CD14-positive monocyte (primary cell): ENCODE data around the gene ITM2B. TPM values are rescaled to one million over a fixed set of nuclear protein-coding genes. Genes with fewer than 3 reads are reported as not detected.

ENCODE experiments used
- DNase-seq, 3 donors: peaks; one replicate each; pipeline ENCODE4 v3.0.0-alpha.2; 2011 to 2022
- H2AFZ ChIP-seq: 2 replicates; pipeline ENCODE4 v1.6.0; 2012; ENCODE audit warnings: mild to moderate bottlenecking, low read depth, low read length, inconsistent platforms; ENCODE audit not compliant: insufficient read depth, poor library complexity, severe bottlenecking
- H3K27ac ChIP-seq, 2 donors: 1 replicate in 1 of 2; 2 replicates in 1 of 2; pipeline ENCODE4 v1.5.1; 2012 to 2013; ENCODE audit warnings: low read length in 2 of 2, control low read depth in 1 of 2, inconsistent platforms in 1 of 2, low read depth in 1 of 2, mild to moderate bottlenecking in 1 of 2
- H3K27me3 ChIP-seq, 2 donors: one replicate each; pipeline versions ENCODE4 v1.6.0 to v1.6.1; 2011 to 2013; ENCODE audit warnings: low read length in 2 of 2; ENCODE audit not compliant: control insufficient read depth in 2 of 2, insufficient read depth in 2 of 2
- H3K36me3 ChIP-seq, 2 donors: replicated peaks in 1 of 2; 1 replicate in 1 of 2; 2 replicates in 1 of 2; pipeline versions ENCODE4 v1.5.1 to v1.6.1; 2012 to 2013; ENCODE audit warnings: low read length in 2 of 2, control low read depth in 1 of 2, inconsistent platforms in 1 of 2, mild to moderate bottlenecking in 1 of 2; ENCODE audit not compliant: insufficient read depth in 2 of 2, control insufficient read depth in 1 of 2
- H3K4me1 ChIP-seq, 2 donors: 1 replicate in 1 of 2; 2 replicates in 1 of 2; pipeline versions ENCODE4 v1.5.1 to v1.6.1; 2012 to 2013; ENCODE audit warnings: low read length in 2 of 2, control low read depth in 1 of 2, inconsistent platforms in 1 of 2, mild to moderate bottlenecking in 1 of 2, moderate library complexity in 1 of 2; ENCODE audit not compliant: insufficient read depth in 2 of 2, control insufficient read depth in 1 of 2
- H3K4me2 ChIP-seq: replicated peaks from 2 replicates; pipeline ENCODE3; 2012; ENCODE audit warnings: low read length, moderate library complexity, mild to moderate bottlenecking; ENCODE audit not compliant: poor library complexity, severe bottlenecking; ENCODE audit errors: extremely low read depth
- H3K4me3 ChIP-seq, 3 experiments: fragments of 200-600 bp in 1 of 3; sonication (generic) in 1 of 3; replicated peaks in 1 of 3; 1 replicate in 2 of 3; 2 replicates in 1 of 3; pipeline ENCODE4 v1.5.1; 2011 to 2013; ENCODE audit warnings: low read length in 3 of 3, mild to moderate bottlenecking in 3 of 3, control low read depth in 2 of 3, low read depth in 2 of 3, inconsistent platforms in 1 of 3, moderate library complexity in 1 of 3
- H3K79me2 ChIP-seq: 2 replicates; pipeline ENCODE4 v1.6.0; 2012; ENCODE audit warnings: mild to moderate bottlenecking, control low read depth, inconsistent platforms, low read length, moderate library complexity; ENCODE audit not compliant: insufficient read depth
- H3K9ac ChIP-seq: 2 replicates; pipeline ENCODE4 v1.6.0; 2017; ENCODE audit warnings: low read length, mild to moderate bottlenecking; ENCODE audit not compliant: insufficient read depth, poor library complexity, severe bottlenecking
- H3K9me3 ChIP-seq, 2 donors: replicated peaks in 1 of 2; 1 replicate in 1 of 2; 2 replicates in 1 of 2; pipeline versions ENCODE4 v1.5.1 to v1.6.1; 2012 to 2013; ENCODE audit warnings: low read length in 2 of 2, control low read depth in 1 of 2; ENCODE audit not compliant: control insufficient read depth in 1 of 2, insufficient read depth in 1 of 2
- H4K20me1 ChIP-seq: 2 replicates; pipeline ENCODE4 v1.6.0; 2012; ENCODE audit warnings: mild to moderate bottlenecking, low read length, control low read depth, moderate library complexity; ENCODE audit not compliant: insufficient read depth
- H3K27ac Mint-ChIP-seq, 7 donors: one replicate each; pipeline ENCODE4 v1.8.0; 2020; ENCODE audit warnings: mild to moderate bottlenecking in 7 of 7, mixed read lengths in 7 of 7, moderate library complexity in 6 of 7, inconsistent platforms in 2 of 7
- H3K27me3 Mint-ChIP-seq, 3 donors: one replicate each; pipeline ENCODE4 v1.8.0; 2021 to 2022; ENCODE audit warnings: low read depth in 3 of 3, mild to moderate bottlenecking in 3 of 3, mixed read lengths in 3 of 3, moderate library complexity in 3 of 3, inconsistent platforms in 1 of 3
- H3K36me3 Mint-ChIP-seq, 2 donors: one replicate each; pipeline ENCODE4 v1.8.0; 2020; ENCODE audit warnings: mixed read lengths in 2 of 2, inconsistent platforms in 1 of 2, mild to moderate bottlenecking in 1 of 2
- H3K4me1 Mint-ChIP-seq: one replicate; pipeline ENCODE4 v1.8.0; 2020; ENCODE audit warnings: mild to moderate bottlenecking, mixed read lengths
- H3K4me3 Mint-ChIP-seq, 2 donors: one replicate each; pipeline ENCODE4 v1.8.0; 2020; ENCODE audit warnings: mild to moderate bottlenecking in 2 of 2, mixed read lengths in 2 of 2, moderate library complexity in 1 of 2
- H3K9me3 Mint-ChIP-seq, 7 donors: one replicate each; pipeline ENCODE4 v1.8.0; 2020 to 2022; ENCODE audit warnings: mixed read lengths in 7 of 7, mild to moderate bottlenecking in 6 of 7, moderate library complexity in 6 of 7, inconsistent platforms in 2 of 7
- WGBS: methylation state at CpG from one replicate; pipeline ENCODE4 v1.1.5; 2013; ENCODE audit warnings: missing lambda C conversion rate; ENCODE audit not compliant: insufficient coverage; 5-methylcytosine and 5-hydroxymethylcytosine counted together
- intact Hi-C, 2 donors: fragments of 100-400 bp; cut with micrococcal nuclease; formaldehyde crosslinking; loops; one replicate each; pipeline versions ENCODE4 v1.15.0 to v1.15.1; 2023
- polyA plus RNA-seq, 3 donors: library from polyadenylated mRNA; depleted of rRNA in 1 of 3; unstranded in 2 of 3; stranded (reverse) in 1 of 3; fragments of 300-500 nt in 2 of 3; fragments of >200 nt in 1 of 3; fragmentation: Illumina TruSeq in 2 of 3; gene quantifications; 1 replicate in 2 of 3; 2 replicates in 1 of 3; pipeline ENCODE4 v1.2.3, GENCODE V29; 2012 to 2021
- TF ChIP-seq, protein P1 (sequence below): fragments of 200-600 bp; IDR thresholded peaks from one replicate; pipeline ENCODE4 v1.8.0; 2022; ENCODE audit warnings: antibody characterized with exemption, mild to moderate bottlenecking

ITM2B gene
- polyA plus RNA-seq, 3 donors = 702 to 1,657 (median 1,502) TPM

DNA sequence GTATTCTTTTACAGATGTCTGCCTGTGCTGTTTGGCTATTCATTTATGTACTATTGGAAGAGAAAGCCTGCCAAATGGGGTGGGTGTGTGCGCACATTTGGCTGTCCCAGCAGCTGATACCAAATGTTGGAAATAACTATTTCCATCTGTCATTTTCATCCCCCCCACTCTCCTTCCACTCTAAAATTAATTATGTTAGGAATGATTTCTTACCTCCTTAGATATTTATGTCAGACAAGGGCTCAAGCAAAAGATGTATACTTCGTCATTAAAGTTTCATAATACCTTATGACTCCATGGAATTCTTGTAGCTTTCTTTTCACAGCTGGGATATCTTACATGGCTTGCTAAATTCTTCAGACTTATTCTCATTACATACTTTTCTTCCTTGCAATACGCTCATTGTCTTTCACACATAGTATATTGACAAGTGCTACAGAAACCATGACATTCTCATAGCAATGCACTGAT, 18.6 kb downstream of the ITM2B start:
- peaks cover 0 to 2% (median 0%) of the 10 kb centered on the region in 3 donors for H3K27me3 Mint-ChIP-seq
- intact Hi-C loops = no loop called here
- peaks cover 43 to 53% of the 10 kb centered on the region in 2 donors for H3K36me3 Mint-ChIP-seq
- Histone ChIP-seq H3K4me3 (no peak overlapping the region), H3K4me2 (no peak overlapping the region), H3K9ac (no peak overlapping the region), H2AFZ (no peak overlapping the region), H3K27ac (peak overlapping the region in 1 of 2 donors; percentile 6), H4K20me1 (peaks cover 100% of the 10 kb centered on the region), H3K79me2 (peaks cover 86% of the 10 kb centered on the region), H3K4me1 (no peaks in the 10 kb centered on the region), H3K27me3 (no peaks in the 10 kb centered on the region), H3K9me3 (no peaks in the 10 kb centered on the region), H3K36me3 (peaks cover 30 to 61% of the 10 kb centered on the region in 2 donors)
- H3K27ac Mint-ChIP-seq = no peak overlapping the region
- no CpG with 5 or more reads among the region's 3 CpGs for WGBS
- TF ChIP-seq, protein P1, sequence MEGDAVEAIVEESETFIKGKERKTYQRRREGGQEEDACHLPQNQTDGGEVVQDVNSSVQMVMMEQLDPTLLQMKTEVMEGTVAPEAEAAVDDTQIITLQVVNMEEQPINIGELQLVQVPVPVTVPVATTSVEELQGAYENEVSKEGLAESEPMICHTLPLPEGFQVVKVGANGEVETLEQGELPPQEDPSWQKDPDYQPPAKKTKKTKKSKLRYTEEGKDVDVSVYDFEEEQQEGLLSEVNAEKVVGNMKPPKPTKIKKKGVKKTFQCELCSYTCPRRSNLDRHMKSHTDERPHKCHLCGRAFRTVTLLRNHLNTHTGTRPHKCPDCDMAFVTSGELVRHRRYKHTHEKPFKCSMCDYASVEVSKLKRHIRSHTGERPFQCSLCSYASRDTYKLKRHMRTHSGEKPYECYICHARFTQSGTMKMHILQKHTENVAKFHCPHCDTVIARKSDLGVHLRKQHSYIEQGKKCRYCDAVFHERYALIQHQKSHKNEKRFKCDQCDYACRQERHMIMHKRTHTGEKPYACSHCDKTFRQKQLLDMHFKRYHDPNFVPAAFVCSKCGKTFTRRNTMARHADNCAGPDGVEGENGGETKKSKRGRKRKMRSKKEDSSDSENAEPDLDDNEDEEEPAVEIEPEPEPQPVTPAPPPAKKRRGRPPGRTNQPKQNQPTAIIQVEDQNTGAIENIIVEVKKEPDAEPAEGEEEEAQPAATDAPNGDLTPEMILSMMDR = no peak
- DNase-seq = no peak
- no peaks in the 10 kb centered on the region for H3K9me3 Mint-ChIP-seq
- no peak overlapping the region for H3K4me3 Mint-ChIP-seq
- H3K4me1 Mint-ChIP-seq = peaks cover 9% of the 10 kb centered on the region

DNA sequence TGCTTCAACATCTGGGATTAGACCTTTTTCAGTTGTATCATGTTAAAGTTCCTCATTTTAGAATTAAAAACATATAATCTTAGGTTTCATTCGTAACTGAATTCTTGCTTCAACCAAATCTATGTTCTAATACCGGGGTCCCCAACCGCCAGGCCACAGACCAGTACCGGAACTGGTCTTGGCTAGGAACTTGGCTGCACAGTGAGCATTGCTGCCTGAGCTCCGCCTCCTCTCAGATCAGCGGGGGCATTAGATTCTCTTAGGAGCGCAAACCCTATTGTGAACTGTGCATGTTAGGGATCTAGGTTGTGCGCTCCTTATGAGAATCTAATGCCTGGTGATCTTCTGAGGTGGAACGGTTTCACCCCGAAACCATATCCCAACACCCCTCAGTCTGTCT, 19.2 kb downstream of the ITM2B start:
- Mint-ChIP-seq H3K36me3 (peaks cover 46 to 56% of the 10 kb centered on the region in 2 donors), H3K27ac (peak overlapping the region in 2 of 7 donors; percentile 41 to 68), H3K4me1 (peaks cover 9% of the 10 kb centered on the region), H3K4me3 (no peak overlapping the region), H3K27me3 (peaks cover 0 to 2% (median 0%) of the 10 kb centered on the region in 3 donors), H3K9me3 (no peaks in the 10 kb centered on the region)
- H3K79me2 ChIP-seq = peaks cover 81% of the 10 kb centered on the region
- no peak for DNase-seq
- H3K4me1 ChIP-seq = no peaks in the 10 kb centered on the region
- WGBS = 95% methylated on average over 7 of the region's 10 CpGs
- peaks cover 36 to 66% of the 10 kb centered on the region in 2 donors for H3K36me3 ChIP-seq
- H3K4me3 ChIP-seq = no peak overlapping the region
- intact Hi-C loops = no loop called here
- H3K4me2 ChIP-seq = no peak overlapping the region
- H4K20me1 ChIP-seq = peaks cover 100% of the 10 kb centered on the region
- H3K9me3 ChIP-seq = no peaks in the 10 kb centered on the region
- no peak overlapping the region for H3K9ac ChIP-seq
- H3K27ac ChIP-seq = peak overlapping the region in 1 of 2 donors; percentile 6
- no peak overlapping the region for H2AFZ ChIP-seq
- TF ChIP-seq, protein P1 = no peak
- no peaks in the 10 kb centered on the region for H3K27me3 ChIP-seq
